Loucy (cell line): Measurements from ENCODE around the gene ANAPC15.

Experiments
- CTCF ChIP-seq: fragments of 200-600 bp; sonication (generic); conservative IDR thresholded peaks from 2 replicates; pipeline ENCODE4 v1.5.1; 2014; ENCODE audit warnings: mild to moderate bottlenecking, antibody characterized with exemption, low read length
- EZH2phosphoT487 ChIP-seq: fragments of 200-600 bp; IDR thresholded peaks from 2 replicates; pipeline ENCODE4 v1.6.1; 2018; ENCODE audit warnings: antibody characterized with exemption, mild to moderate bottlenecking, moderate library complexity, borderline replicate concordance

GRCh38 chr11:72112978-72113808 lies 698 bp upstream of the ANAPC15 start:
- no peak for TF ChIP-seq CTCF
- no peak for TF ChIP-seq EZH2phosphoT487
